Stimulated activated CD8-positive, alpha-beta memory T cell treated with anti-CD3 and anti-CD28 coated beads, Interleukin-7, amount 100 ng/mL, for 1 hour (primary cell): ENCODE data around the gene USP7.
"Not testable (repeated sequence)": the region's sequence is repeated elsewhere in the genome, so short reads cannot be mapped to it uniquely, and the experiment has no call there.

ENCODE experiments used
- DNase-seq, 2 donors: peaks; one replicate each; pipeline ENCODE4 v3.0.0-alpha.2; 2020; ENCODE audit warnings: low read depth in 2 of 2

Gene USP7

GRCh38 chr16:8878523-8878911, 85.2 kb downstream of the USP7 start:
- DNase-seq: no peak

DNA sequence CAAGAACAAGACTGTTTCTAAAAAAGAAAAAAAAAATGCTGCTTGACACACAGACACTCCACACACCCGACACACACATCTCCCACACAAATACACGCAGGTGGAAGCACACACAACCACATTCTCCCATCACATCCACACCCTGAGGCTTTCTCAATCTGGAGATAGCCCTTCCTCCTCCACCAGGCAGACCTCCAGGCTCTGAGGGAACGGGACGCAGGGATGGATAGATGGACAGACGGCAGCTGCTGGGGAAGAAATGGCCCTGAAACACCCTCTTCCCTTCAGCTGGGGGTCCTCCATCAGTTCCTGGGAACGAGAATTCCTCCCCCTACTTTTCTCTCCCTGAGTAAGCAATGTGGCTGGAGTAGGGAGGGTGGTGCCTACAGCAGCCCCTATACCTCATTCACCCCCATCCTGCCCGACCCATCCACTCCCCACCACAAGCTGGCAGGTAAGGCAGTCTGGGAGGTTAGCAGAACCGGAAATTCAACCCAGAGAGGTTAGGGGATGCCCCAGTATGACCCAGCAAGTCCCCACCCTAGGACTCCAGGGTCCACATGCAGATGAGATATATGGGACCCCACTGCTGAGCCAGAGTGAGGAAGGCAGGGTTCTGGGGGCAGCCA, 85.7 kb downstream of the USP7 start:
- DNase-seq: no peak

DNA sequence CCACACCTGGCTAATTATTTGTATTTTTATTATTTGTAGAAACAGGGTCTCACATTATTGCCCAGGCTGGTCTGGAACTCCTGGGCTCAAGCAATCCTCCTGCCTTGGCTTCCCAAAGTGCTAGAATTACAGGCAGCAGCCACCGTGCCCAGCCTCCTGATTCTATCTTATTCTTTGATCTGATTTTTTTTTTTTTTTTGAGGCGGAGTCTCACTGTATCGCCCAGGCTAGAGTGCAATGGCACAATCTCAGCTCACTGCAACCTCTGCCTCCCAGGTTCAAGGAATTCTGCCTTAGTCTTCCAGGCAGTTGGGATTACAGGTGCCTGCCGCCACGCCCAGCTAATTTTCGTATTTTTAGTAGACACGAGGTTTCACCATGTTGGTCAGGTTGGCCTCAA, 88.4 kb downstream of the USP7 start:
- not testable (repeated sequence) for DNase-seq

- DNase-seq: no peak
These were observed 89.3 kb downstream of the USP7 start for GRCh38 chr16:8874388-8874787.

GRCh38 chr16:8873866-8874195, 89.9 kb downstream of the USP7 start:
- DNase-seq: not testable (repeated sequence)

DNA sequence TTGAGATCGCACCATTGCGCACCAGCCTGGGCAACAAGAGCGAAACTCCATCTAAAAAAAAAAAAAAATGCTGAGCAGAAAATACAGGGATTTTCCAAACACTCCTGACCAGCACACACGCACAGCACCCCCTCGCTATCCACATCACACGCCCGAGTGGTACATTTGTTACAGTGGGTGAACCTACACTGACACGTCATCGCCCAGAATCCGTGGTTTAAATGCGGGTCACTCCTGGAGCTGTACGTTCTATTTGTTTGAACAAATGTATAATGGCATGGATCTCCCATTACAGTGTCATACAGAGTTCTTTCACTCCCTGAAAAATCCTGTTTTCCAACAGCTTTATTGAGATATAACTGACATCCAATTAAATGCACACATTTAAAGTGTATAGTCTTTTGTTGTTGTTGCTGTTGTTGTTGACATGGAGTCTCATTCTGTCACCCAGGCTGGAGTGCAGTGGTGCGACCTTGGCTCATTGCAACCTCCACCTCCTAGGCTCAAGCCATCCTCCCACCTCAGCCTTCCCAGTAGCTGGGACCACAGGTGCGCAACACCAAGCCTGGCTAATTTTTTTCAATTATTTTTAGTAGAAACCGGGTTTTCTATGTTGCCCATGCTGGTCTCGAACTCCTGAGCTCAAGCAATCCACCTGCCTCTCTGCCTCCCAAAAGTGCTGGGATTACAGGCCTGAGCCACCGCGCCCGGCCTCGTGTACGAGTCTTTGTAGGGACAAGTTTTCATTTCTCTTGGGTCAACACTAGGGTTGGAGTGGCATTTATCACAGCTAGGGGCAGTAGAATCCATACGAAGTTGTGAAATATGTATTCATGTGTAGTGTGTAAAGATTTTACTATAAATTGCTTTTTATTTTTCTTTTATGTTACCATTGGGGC, 90.5 kb downstream of the USP7 start:
- DNase-seq: no peak

DNA sequence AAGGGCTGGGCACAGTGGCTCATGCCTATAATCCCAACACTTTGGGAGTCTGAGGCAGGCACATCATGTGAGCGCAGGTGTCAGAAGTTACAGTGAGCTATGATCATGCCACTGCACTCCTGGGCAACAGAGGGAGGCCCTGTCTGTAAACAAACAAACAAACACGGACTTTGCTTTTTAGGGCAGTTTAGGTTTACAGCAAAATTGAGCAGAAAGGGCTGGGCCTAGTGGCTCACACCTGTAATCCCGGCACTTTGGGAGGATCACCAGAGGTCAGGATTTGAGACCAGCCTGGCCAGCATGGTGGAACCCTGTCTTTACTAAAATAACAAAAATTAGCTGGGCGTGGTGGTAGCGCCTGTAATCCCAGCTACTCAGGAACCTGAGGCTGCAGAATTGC, 91.6 kb downstream of the USP7 start:
- no peak for DNase-seq

GRCh38 chr16:8869988-8870241, 93.8 kb downstream of the USP7 start:
- DNase-seq: not testable (repeated sequence)

- no peak for DNase-seq
These were observed 94.3 kb downstream of the USP7 start for GRCh38 chr16:8869212-8869987.

DNA sequence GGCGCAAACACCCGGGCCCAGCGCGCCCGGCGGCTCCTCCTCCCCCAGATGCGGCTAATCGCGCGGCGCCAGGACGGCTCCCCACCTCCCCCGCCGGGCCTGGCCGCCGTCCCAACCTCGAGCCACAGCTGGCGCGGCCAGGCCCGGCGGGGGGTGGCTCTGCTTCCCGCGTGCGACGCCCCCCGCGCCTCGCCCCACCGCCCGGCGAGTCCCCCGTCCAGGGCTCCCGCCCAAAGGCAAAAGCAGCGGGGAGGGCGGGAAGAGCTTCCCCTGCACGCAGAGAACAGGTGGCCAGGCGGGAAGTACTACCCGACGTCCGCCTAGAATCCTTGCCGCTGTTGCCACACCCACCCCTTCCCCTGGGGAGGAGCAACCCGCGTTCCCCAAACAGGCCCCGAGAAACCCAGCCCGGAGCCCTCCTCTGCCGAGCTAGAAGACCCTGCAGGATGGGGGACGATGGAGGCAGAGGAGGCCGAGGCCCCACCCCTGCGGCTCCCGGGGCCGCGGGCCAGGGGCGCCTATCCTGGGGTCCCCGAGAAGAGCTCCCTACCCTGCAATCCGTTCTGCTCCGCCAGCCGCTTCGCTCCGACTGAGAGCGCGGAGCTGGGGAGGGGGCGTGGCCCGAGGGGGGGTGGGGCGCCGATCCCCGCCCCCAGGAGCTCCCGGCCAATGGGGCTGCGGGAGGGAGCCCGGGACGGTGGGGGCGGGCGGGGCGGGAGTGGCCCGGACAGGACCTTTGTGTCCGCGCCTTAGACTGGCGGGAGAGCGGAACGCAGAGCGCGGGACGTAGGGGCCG, 95.1 kb downstream of the USP7 start, which contains the start of gene CARHSP1:
TSS of gene CARHSP1 (minus strand) at position 591 of the 796 bp plus-strand sequence. CDS start 9,678 bp downstream, outside the sequence.
- DNase-seq: peak; percentile 51 to 60

DNA sequence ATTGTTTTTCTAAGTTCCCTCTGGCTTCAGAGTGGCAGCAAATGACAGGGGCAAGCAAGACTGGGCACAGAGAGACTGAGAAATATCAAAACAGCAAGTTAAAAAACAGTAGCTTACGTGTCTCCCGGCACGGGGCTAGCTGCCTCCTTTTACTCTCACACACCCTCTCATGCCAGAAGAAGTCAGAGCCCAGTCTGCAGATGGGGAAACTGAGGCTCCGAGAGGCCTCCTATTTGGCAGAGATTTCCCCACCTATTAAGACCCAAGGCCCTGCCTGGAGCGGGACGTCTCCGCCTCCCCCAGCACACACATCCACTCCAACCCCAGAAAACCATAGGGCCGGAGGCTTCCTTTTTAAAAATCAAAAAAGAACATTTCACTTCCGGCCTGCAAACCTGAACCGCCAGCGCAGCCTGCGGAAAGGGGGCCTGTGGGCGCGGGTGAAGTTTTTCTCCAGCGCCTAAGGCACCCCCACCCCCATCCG, 95.7 kb downstream of the USP7 start:
- peak in 1 of 2 donors; percentile 24 for DNase-seq

DNA sequence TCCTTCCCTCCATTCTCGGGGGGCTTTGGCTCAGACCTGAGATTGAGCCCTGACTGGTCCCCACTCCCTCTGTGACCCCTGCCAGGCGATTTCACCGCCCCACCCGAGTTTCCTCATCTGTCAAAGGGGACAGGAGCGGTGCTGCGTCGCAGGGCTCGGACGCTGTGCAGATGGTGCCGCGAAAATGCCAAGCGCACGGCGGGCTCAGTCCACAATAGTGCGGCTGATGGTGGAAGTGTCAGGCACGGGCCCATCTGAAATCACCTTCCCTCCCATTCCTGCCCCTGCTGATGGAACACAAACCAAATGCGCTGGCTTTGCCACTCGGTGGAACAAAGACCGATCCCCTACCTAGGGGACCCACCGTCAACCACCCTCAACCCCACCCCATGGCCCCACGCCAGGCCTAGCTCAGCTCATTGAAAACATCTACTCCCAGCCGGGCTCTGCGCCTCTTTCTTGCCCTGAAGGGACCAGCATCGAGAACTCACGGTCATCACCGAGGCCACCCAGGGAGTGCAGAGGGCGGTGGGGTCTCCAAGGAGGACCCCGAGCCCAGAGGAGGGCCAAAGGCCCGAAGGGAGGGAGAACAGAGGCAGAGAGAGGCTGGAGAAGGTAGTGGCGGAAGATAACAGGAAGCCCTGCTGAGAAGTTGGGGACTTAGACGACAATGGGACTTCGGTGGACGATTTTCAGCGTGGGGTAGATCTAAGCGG, 96.3 kb downstream of the USP7 start:
- no peak for DNase-seq

DNA sequence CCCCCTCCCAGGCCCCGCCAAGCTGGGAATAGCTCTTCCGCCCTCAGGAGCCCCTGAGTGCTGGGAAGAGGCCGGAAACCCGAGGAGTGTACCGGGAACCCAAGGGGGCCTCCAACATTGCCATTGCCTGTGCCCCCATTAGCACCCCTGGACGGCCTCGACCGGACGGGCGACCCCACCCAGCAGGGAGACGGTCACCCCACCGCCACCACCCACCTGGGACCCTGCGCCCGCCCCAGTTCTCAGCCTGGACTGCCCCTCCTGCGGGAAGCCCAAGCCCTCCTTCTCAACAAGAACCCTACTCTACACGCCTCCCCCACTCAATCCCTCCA, 96.9 kb downstream of the USP7 start:
- no peak for DNase-seq

DNA sequence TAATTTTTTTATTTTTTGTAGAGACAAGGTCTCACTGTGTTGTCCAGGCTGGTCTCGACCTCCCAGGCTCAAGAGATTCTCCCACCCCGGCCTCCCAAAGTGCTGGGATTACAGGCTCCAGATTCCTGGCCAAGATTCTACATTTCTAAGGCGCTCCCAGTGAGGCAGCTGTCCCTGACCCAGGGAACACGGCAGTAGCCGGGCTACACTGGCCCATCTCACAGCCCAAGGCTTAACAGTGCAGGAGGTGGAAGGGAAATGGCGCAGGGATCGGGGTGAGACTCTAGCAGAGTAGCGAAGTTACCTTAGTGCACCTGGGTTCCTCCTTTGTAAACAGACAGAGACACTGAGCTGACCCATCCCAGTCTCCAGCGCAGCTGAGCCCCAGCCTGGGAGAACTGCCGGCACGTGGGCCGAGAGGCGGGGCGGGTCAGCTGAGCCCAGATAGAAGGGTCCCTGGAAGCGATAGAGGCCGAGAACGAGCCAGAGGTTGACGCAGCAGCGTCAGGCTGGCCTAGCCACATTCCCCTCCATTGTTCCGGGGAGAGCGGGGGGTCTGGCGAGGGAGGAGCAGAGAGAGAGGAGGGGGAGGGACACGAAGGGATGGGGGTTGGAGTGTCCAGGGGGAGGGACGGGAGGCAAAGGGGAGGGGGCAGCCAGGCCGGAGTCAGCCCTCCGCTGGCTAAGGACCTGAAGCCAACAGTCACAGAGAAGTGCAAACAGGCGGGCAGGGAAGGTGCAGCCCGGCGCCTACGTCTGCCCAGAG, 97.4 kb downstream of the USP7 start:
- no peak for DNase-seq

GRCh38 chr16:8865145-8865882, 98.4 kb downstream of the USP7 start:
- no peak for DNase-seq

DNA sequence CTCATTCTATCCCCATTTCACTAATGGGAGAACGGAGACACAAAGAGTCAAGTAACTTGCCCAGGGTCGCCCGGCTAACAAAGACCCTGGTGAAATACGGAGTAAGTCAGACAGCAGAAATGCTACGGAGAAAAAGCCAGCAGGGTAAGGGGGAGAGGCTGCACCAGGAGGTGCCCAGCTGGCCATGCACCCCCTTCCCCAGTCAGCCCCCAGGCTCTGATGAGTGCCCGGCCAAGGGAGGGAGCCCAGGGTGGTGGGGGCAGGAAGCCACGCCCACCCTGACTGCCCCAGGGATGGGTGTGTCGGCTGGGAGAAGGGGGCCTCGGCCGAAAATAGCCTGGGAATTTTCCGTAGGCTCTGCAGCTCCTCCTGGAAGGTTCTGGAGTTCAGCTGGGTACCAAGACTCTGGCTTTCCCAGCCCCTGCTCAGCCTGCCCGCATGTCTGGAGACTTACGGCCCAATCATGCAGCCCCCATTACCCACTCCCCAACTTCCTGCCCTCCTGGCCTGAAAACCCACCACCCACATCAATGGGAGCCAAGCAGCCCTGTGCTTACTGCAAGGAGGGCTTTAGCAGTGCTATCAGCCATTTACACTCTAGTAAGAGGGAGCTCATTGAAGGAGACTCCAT, 99.1 kb downstream of the USP7 start:
- no peak for DNase-seq

DNA sequence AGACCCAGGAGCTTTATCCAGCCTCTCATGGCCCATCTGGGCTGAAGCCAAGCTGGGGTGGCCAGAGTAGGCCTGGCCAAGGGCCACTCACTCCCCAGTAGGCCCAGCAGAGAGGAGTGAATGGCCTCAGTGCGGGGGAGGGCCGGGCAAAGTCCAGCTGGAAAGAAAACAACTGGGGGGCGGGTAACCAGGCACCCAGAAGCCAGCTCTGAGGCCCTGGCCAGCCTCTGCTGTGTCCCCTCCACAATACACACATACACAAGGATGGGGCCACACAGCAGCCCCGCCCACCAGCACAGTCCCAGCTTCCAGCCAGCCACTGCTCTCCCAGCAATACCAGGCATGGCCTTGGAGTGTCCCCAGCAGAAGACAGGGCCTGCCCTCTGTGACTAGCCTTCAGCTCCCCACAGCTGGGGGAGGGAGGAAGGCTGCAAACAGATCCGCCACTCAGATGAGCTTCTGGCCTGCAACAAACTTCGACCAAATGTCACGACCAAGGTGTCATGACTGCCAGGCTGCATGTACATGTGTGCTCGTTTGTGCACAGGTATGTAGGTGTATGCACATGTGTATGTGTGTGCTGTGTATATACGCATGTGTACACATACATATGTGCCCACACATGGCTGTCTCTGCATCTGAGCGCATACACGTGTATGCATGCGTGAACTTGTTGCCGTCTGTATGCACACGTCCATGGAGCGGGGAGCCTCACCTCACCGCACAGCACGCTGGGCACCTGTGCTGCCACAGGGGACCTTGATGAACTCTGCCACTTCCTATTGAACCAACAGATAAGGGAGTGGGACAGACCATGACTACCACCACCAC, 99.9 kb downstream of the USP7 start:
- DNase-seq: no peak
